Tibial nerve (tissue), 4 donors: ENCODE measurements around the gene RBBP7. TPM values are rescaled to one million over a fixed set of nuclear protein-coding genes. Genes with fewer than 3 reads are reported as not detected.

ENCODE experiments used
- DNase-seq, 2 donors: peaks; one replicate each; pipeline ENCODE4 v3.0.0-alpha.2; 2019; ENCODE audit warnings: low spot score in 2 of 2
- H3K27ac ChIP-seq, 4 donors: fragments of 200-600 bp; sonication (generic) in 3 of 4; one replicate each; pipeline ENCODE4 v1.5.1; 2017 to 2019; ENCODE audit warnings: mild to moderate bottlenecking in 1 of 4
- H3K27me3 ChIP-seq, 2 donors: fragments of 200-600 bp; sonication (generic) in 1 of 2; one replicate each; pipeline versions ENCODE4 v1.5.1 to v1.6.0; 2017 to 2019
- H3K36me3 ChIP-seq, 3 donors: fragments of 200-600 bp; sonication (generic); one replicate each; pipeline ENCODE4 v1.5.1; 2018 to 2019
- H3K4me1 ChIP-seq, 4 donors: fragments of 200-600 bp; sonication (generic) in 3 of 4; one replicate each; pipeline ENCODE4 v1.5.1; 2017 to 2019
- H3K4me3 ChIP-seq, 4 donors: fragments of 200-600 bp; sonication (generic) in 3 of 4; one replicate each; pipeline ENCODE4 v1.5.1; 2017 to 2019; ENCODE audit warnings: mild to moderate bottlenecking in 1 of 4, moderate library complexity in 1 of 4
- H3K9me3 ChIP-seq, 4 donors: fragments of 200-600 bp; sonication (generic) in 3 of 4; one replicate each; pipeline ENCODE4 v1.5.1; 2017 to 2019
- CTCF ChIP-seq, 5 experiments: fragments of 200-600 bp in 3 of 5; fragments of 450-650 bp in 2 of 5; sonication (generic) in 3 of 5; IDR thresholded peaks; one replicate each; pipeline ENCODE4 v1.5.1; 2016 to 2019; ENCODE audit warnings: antibody characterized with exemption in 5 of 5, mild to moderate bottlenecking in 3 of 5, moderate library complexity in 2 of 5
- EP300 ChIP-seq, 2 donors: sonication (generic); formaldehyde crosslinking; IDR thresholded peaks; one replicate each; pipeline ENCODE4 v1.6.1; 2017; ENCODE audit warnings: antibody characterized with exemption in 2 of 2, mild to moderate bottlenecking in 1 of 2
- POLR2A ChIP-seq, 2 donors: fragments of 450-650 bp; IDR thresholded peaks; one replicate each; pipeline ENCODE4 v1.6.1; 2017; ENCODE audit warnings: antibody characterized with exemption in 2 of 2, mild to moderate bottlenecking in 2 of 2, moderate library complexity in 2 of 2
- WGBS, 2 donors: methylation state at CpG; one replicate each; pipeline ENCODE4 v1.1.5; 2018; 5-methylcytosine and 5-hydroxymethylcytosine counted together
- total RNA-seq, 4 donors: library from RNA; depleted of rRNA; stranded (reverse); fragments of >200 nt; gene quantifications; one replicate each; pipeline ENCODE4 v1.1.0, GENCODE V29; 2016

Gene RBBP7
- total RNA-seq = 10 to 100 TPM; 69.7 to 85.5 (median 79.2) TPM

- Histone ChIP-seq H3K4me3 (peak within 1 kb of the TSS; percentile 62 to 76 (median 62)), H3K36me3 (no peaks in the 10 kb centered on the region), H3K27ac (peak within 1 kb of the TSS; percentile 81 to 96 (median 92)), H3K4me1 (peaks cover 0 to 22% (median 6%) of the 10 kb centered on the region in 4 donors), H3K27me3 (peaks cover 0 to 27% of the 10 kb centered on the region in 2 donors), H3K9me3 (no peaks in the 10 kb centered on the region)
- DNase-seq = peak; percentile 74 to 78
- TF ChIP-seq POLR2A (IDR thresholded peaks at IDR 0.05) (peak; percentile 71 to 91), CTCF (IDR thresholded peaks at IDR 0.05) (peak in 2 of 5 experiments; percentile 31 to 49), EP300 (IDR thresholded peaks at IDR 0.05) (peak; percentile 58 to 95)
- WGBS, 2 donors = 0 to 4% methylated on average over 1 to 37 of the region's 84 CpGs
These were observed at the start of gene RBBP7 for GRCh38 chrX:16870095-16870861. Gene RBBP7, minus strand, starts transcription at chrX:16870362. Its CDS starts 309 bp downstream, at chrX:16870053.

- H3K36me3 ChIP-seq = no peaks in the 10 kb centered on the region
- no peak for TF ChIP-seq EP300 (IDR thresholded peaks at IDR 0.05)
- TF ChIP-seq CTCF (IDR thresholded peaks at IDR 0.05) = no peak
- no peak for TF ChIP-seq POLR2A (IDR thresholded peaks at IDR 0.05)
- no peaks in the 10 kb centered on the region for H3K9me3 ChIP-seq
- H3K4me3 ChIP-seq = no peak overlapping the region
- H3K4me1 ChIP-seq = no peaks in the 10 kb centered on the region
- H3K27me3 ChIP-seq = no peaks in the 10 kb centered on the region
- H3K27ac ChIP-seq = no peak overlapping the region
- no peak for DNase-seq
These were observed 48.8 kb upstream of the RBBP7 start for GRCh38 chrX:16918979-16919378.

- no peak overlapping the region for H3K27ac ChIP-seq
- no peaks in the 10 kb centered on the region for H3K27me3 ChIP-seq
- no peaks in the 10 kb centered on the region for H3K36me3 ChIP-seq
- no peaks in the 10 kb centered on the region for H3K9me3 ChIP-seq
- DNase-seq = no peak
- 83 to 90% methylated on average over 6 of the region's 6 CpGs for WGBS, 2 donors
- no peaks in the 10 kb centered on the region for H3K4me1 ChIP-seq
- TF ChIP-seq EP300 (IDR thresholded peaks at IDR 0.05) (no peak), POLR2A (IDR thresholded peaks at IDR 0.05) (no peak)
- H3K4me3 ChIP-seq = no peak overlapping the region
These were observed 47.0 kb upstream of the RBBP7 start for GRCh38 chrX:16917120-16917519.

GRCh38 chrX:16916561-16916960 is 46.4 kb upstream of the RBBP7 start:
- no peak for DNase-seq
- no peaks in the 10 kb centered on the region for H3K9me3 ChIP-seq
- H3K36me3 ChIP-seq = no peaks in the 10 kb centered on the region
- WGBS, 2 donors = 85 to 89% methylated on average over 5 of the region's 5 CpGs
- no peak for TF ChIP-seq POLR2A (IDR thresholded peaks at IDR 0.05)
- TF ChIP-seq EP300 (IDR thresholded peaks at IDR 0.05) = no peak
- TF ChIP-seq CTCF (IDR thresholded peaks at IDR 0.05) = no peak
- H3K27ac ChIP-seq = no peak overlapping the region
- H3K27me3 ChIP-seq = no peaks in the 10 kb centered on the region
- H3K4me3 ChIP-seq = no peak overlapping the region
- no peaks in the 10 kb centered on the region for H3K4me1 ChIP-seq

GRCh38 chrX:16914058-16914457 is 43.9 kb upstream of the RBBP7 start:
- 74 to 76% methylated on average over 3 of the region's 3 CpGs for WGBS, 2 donors
- Histone ChIP-seq H3K27me3 (no peaks in the 10 kb centered on the region), H3K9me3 (no peaks in the 10 kb centered on the region), H3K36me3 (no peaks in the 10 kb centered on the region), H3K4me3 (no peak overlapping the region), H3K27ac (no peak overlapping the region), H3K4me1 (no peaks in the 10 kb centered on the region)
- TF ChIP-seq EP300 (IDR thresholded peaks at IDR 0.05) (peak in 1 of 2 donors; percentile 14), CTCF (IDR thresholded peaks at IDR 0.05) (no peak)
- DNase-seq = no peak
